Measurements from ENCODE around the gene MRFAP1L1. TPM values are rescaled to one million over a fixed set of nuclear protein-coding genes. Genes with fewer than 3 reads are reported as not detected.

Gene MRFAP1L1
- polyA plus RNA-seq, 1 donor = 64.1 TPM

- Histone ChIP-seq H3K4me1 (ENCODE audit: control insufficient read depth, insufficient read depth, low read length) (no peaks in the 10 kb centered on the region), H3K27me3 (ENCODE audit: control insufficient read depth, insufficient read depth, low read length) (no peaks in the 10 kb centered on the region), H3K27ac (ENCODE audit: low read length) (no peak overlapping the region), H3K4me3 (ENCODE audit: low read length) (no peak overlapping the region), H3K9me3 (ENCODE audit: control insufficient read depth, low read depth, low read length) (peaks cover 3% of the 10 kb centered on the region), H3K36me3 (ENCODE audit: control insufficient read depth, insufficient read depth, low read length) (no peaks in the 10 kb centered on the region)
- DNase-seq = no peak
- WGBS (ENCODE audit: insufficient coverage, low lambda C conversion rate) = 100% methylated on average over 1 of the region's 4 CpGs
Observed at GRCh38 chr4:6739920-6740319, 30.3 kb upstream of the MRFAP1L1 start.

- Histone ChIP-seq H3K4me1 (ENCODE audit: control insufficient read depth, insufficient read depth, low read length) (no peaks in the 10 kb centered on the region), H3K36me3 (ENCODE audit: control insufficient read depth, insufficient read depth, low read length) (no peaks in the 10 kb centered on the region), H3K27me3 (ENCODE audit: control insufficient read depth, insufficient read depth, low read length) (no peaks in the 10 kb centered on the region), H3K27ac (ENCODE audit: low read length) (no peak overlapping the region), H3K9me3 (ENCODE audit: control insufficient read depth, low read depth, low read length) (no peaks in the 10 kb centered on the region), H3K4me3 (ENCODE audit: low read length) (no peak overlapping the region)
- no peak for DNase-seq
- WGBS (ENCODE audit: insufficient coverage, low lambda C conversion rate) = no CpG with 5 or more reads among the region's 16 CpGs
Observed at GRCh38 chr4:6734165-6734786, 24.6 kb upstream of the MRFAP1L1 start.

- no peak overlapping the region for H3K27ac ChIP-seq (ENCODE audit: low read length)
- no peaks in the 10 kb centered on the region for H3K27me3 ChIP-seq (ENCODE audit: control insufficient read depth, insufficient read depth, low read length)
- no peaks in the 10 kb centered on the region for H3K4me1 ChIP-seq (ENCODE audit: control insufficient read depth, insufficient read depth, low read length)
- DNase-seq = no peak
- no peak overlapping the region for H3K4me3 ChIP-seq (ENCODE audit: low read length)
- no peaks in the 10 kb centered on the region for H3K36me3 ChIP-seq (ENCODE audit: control insufficient read depth, insufficient read depth, low read length)
- no peaks in the 10 kb centered on the region for H3K9me3 ChIP-seq (ENCODE audit: control insufficient read depth, low read depth, low read length)
- WGBS (ENCODE audit: insufficient coverage, low lambda C conversion rate) = 30% methylated on average over 4 of the region's 27 CpGs
Observed at GRCh38 chr4:6733358-6734164, 23.9 kb upstream of the MRFAP1L1 start.

- no peak for DNase-seq
- Histone ChIP-seq H3K4me3 (ENCODE audit: low read length) (no peak overlapping the region), H3K27me3 (ENCODE audit: control insufficient read depth, insufficient read depth, low read length) (no peaks in the 10 kb centered on the region), H3K4me1 (ENCODE audit: control insufficient read depth, insufficient read depth, low read length) (no peaks in the 10 kb centered on the region), H3K36me3 (ENCODE audit: control insufficient read depth, insufficient read depth, low read length) (no peaks in the 10 kb centered on the region), H3K27ac (ENCODE audit: low read length) (no peak overlapping the region), H3K9me3 (ENCODE audit: control insufficient read depth, low read depth, low read length) (no peaks in the 10 kb centered on the region)
- no CpG with 5 or more reads among the region's 21 CpGs for WGBS (ENCODE audit: insufficient coverage, low lambda C conversion rate)
Observed at GRCh38 chr4:6732441-6733357, 23.0 kb upstream of the MRFAP1L1 start.

GRCh38 chr4:6731780-6732179 lies 22.1 kb upstream of the MRFAP1L1 start:
- Histone ChIP-seq H3K9me3 (ENCODE audit: control insufficient read depth, low read depth, low read length) (no peaks in the 10 kb centered on the region), H3K36me3 (ENCODE audit: control insufficient read depth, insufficient read depth, low read length) (no peaks in the 10 kb centered on the region), H3K27me3 (ENCODE audit: control insufficient read depth, insufficient read depth, low read length) (no peaks in the 10 kb centered on the region), H3K4me3 (ENCODE audit: low read length) (no peak overlapping the region), H3K4me1 (ENCODE audit: control insufficient read depth, insufficient read depth, low read length) (no peaks in the 10 kb centered on the region), H3K27ac (ENCODE audit: low read length) (no peak overlapping the region)
- WGBS (ENCODE audit: insufficient coverage, low lambda C conversion rate) = 89% methylated on average over 3 of the region's 6 CpGs
- DNase-seq = no peak

GRCh38 chr4:6731318-6731675 lies 21.6 kb upstream of the MRFAP1L1 start:
- no CpG with 5 or more reads among the region's 8 CpGs for WGBS (ENCODE audit: insufficient coverage, low lambda C conversion rate)
- Histone ChIP-seq H3K9me3 (ENCODE audit: control insufficient read depth, low read depth, low read length) (no peaks in the 10 kb centered on the region), H3K27ac (ENCODE audit: low read length) (no peak overlapping the region), H3K27me3 (ENCODE audit: control insufficient read depth, insufficient read depth, low read length) (no peaks in the 10 kb centered on the region), H3K36me3 (ENCODE audit: control insufficient read depth, insufficient read depth, low read length) (no peaks in the 10 kb centered on the region), H3K4me3 (ENCODE audit: low read length) (no peak overlapping the region), H3K4me1 (ENCODE audit: control insufficient read depth, insufficient read depth, low read length) (no peaks in the 10 kb centered on the region)
- no peak for DNase-seq

GRCh38 chr4:6730603-6731317 lies 21.1 kb upstream of the MRFAP1L1 start:
- Histone ChIP-seq H3K36me3 (ENCODE audit: control insufficient read depth, insufficient read depth, low read length) (no peaks in the 10 kb centered on the region), H3K9me3 (ENCODE audit: control insufficient read depth, low read depth, low read length) (no peaks in the 10 kb centered on the region), H3K27ac (ENCODE audit: low read length) (no peak overlapping the region), H3K27me3 (ENCODE audit: control insufficient read depth, insufficient read depth, low read length) (no peaks in the 10 kb centered on the region), H3K4me1 (ENCODE audit: control insufficient read depth, insufficient read depth, low read length) (no peaks in the 10 kb centered on the region), H3K4me3 (ENCODE audit: low read length) (no peak overlapping the region)
- DNase-seq = no peak
- WGBS (ENCODE audit: insufficient coverage, low lambda C conversion rate) = no CpG with 5 or more reads among the region's 20 CpGs

GRCh38 chr4:6728320-6729029 lies 18.8 kb upstream of the MRFAP1L1 start:
- no peaks in the 10 kb centered on the region for H3K4me1 ChIP-seq (ENCODE audit: control insufficient read depth, insufficient read depth, low read length)
- no CpG with 5 or more reads among the region's 15 CpGs for WGBS (ENCODE audit: insufficient coverage, low lambda C conversion rate)
- no peaks in the 10 kb centered on the region for H3K9me3 ChIP-seq (ENCODE audit: control insufficient read depth, low read depth, low read length)
- H3K27ac ChIP-seq (ENCODE audit: low read length) = no peak overlapping the region
- H3K27me3 ChIP-seq (ENCODE audit: control insufficient read depth, insufficient read depth, low read length) = no peaks in the 10 kb centered on the region
- DNase-seq = no peak
- H3K4me3 ChIP-seq (ENCODE audit: low read length) = no peak overlapping the region
- H3K36me3 ChIP-seq (ENCODE audit: control insufficient read depth, insufficient read depth, low read length) = no peaks in the 10 kb centered on the region

- Histone ChIP-seq H3K27me3 (ENCODE audit: control insufficient read depth, insufficient read depth, low read length) (no peaks in the 10 kb centered on the region), H3K36me3 (ENCODE audit: control insufficient read depth, insufficient read depth, low read length) (no peaks in the 10 kb centered on the region), H3K4me3 (ENCODE audit: low read length) (no peak overlapping the region), H3K9me3 (ENCODE audit: control insufficient read depth, low read depth, low read length) (no peaks in the 10 kb centered on the region), H3K4me1 (ENCODE audit: control insufficient read depth, insufficient read depth, low read length) (no peaks in the 10 kb centered on the region), H3K27ac (ENCODE audit: low read length) (no peak overlapping the region)
- DNase-seq = no peak
- no CpG with 5 or more reads among the region's 3 CpGs for WGBS (ENCODE audit: insufficient coverage, low lambda C conversion rate)
Observed at GRCh38 chr4:6727943-6728250, 18.2 kb upstream of the MRFAP1L1 start.
